Esophagus squamous epithelium (tissue), 5 donors: ENCODE data around the gene CDH13. TPM values are rescaled to one million over a fixed set of nuclear protein-coding genes. Genes with fewer than 3 reads are reported as not detected.

Experiments used
- DNase-seq: peaks from one replicate; lab custom pipeline; 2025; lab: John Stamatoyannopoulos, UW
- H3K27ac ChIP-seq, 4 donors: fragments of 200-600 bp; sonication (generic); one replicate each; pipeline ENCODE4 v1.5.1; 2016 to 2019; ENCODE audit warnings: mild to moderate bottlenecking in 1 of 4
- H3K27me3 ChIP-seq, 4 donors: fragments of 200-600 bp; sonication (generic); 1 replicate in 3 of 4; 2 replicates in 1 of 4; pipeline versions ENCODE4 v1.5.1 to v1.6.0; 2017 to 2021; ENCODE audit warnings: antibody characterized with exemption in 1 of 4
- H3K36me3 ChIP-seq, 3 donors: fragments of 200-600 bp; sonication (generic); one replicate each; pipeline ENCODE4 v1.5.1; 2016 to 2019
- H3K4me1 ChIP-seq, 3 donors: fragments of 200-600 bp; sonication (generic); one replicate each; pipeline ENCODE4 v1.5.1; 2017 to 2019
- H3K4me3 ChIP-seq, 4 donors: fragments of 200-600 bp; sonication (generic); 1 replicate in 3 of 4; 2 replicates in 1 of 4; pipeline ENCODE4 v1.5.1; 2016 to 2019; ENCODE audit warnings: mild to moderate bottlenecking in 2 of 4, moderate library complexity in 1 of 4
- H3K9me3 ChIP-seq, 3 donors: fragments of 200-600 bp; sonication (generic); one replicate each; pipeline ENCODE4 v1.5.1; 2016 to 2019
- POLR2A ChIP-seq, 4 donors: fragments of 450-650 bp; IDR thresholded peaks; one replicate each; pipeline ENCODE4 v1.6.1; 2017; ENCODE audit warnings: antibody characterized with exemption in 4 of 4, mild to moderate bottlenecking in 4 of 4, moderate library complexity in 3 of 4
- WGBS, 2 donors: methylation state at CpG; one replicate each; pipeline ENCODE4 v1.1.5; 2018; 5-methylcytosine and 5-hydroxymethylcytosine counted together
- intact Hi-C: fragments of 100-400 bp; cut with DNase I; formaldehyde crosslinking; loops from one replicate; pipeline ENCODE4 v1.15.0; 2022
- total RNA-seq, 4 donors: library from RNA; depleted of rRNA; stranded (reverse); fragments of >200 nt; gene quantifications; one replicate each; pipeline ENCODE4 v1.1.0, GENCODE V29; 2016
- TF ChIP-seq, protein P1 (sequence below), 6 experiments: fragments of 450-650 bp in 4 of 6; fragments of 200-600 bp in 2 of 6; sonication (generic) in 2 of 6; IDR thresholded peaks; one replicate each; pipeline ENCODE4 v1.5.1; 2016 to 2019; ENCODE audit warnings: antibody characterized with exemption in 6 of 6, mild to moderate bottlenecking in 4 of 6, moderate library complexity in 4 of 6
- donor health status: DM: yes; HTN: yes; CAD: no.

Gene CDH13
- total RNA-seq, 4 donors from 2014 or later, result 6.9 to 31.9 (median 21.1) TPM

DNA sequence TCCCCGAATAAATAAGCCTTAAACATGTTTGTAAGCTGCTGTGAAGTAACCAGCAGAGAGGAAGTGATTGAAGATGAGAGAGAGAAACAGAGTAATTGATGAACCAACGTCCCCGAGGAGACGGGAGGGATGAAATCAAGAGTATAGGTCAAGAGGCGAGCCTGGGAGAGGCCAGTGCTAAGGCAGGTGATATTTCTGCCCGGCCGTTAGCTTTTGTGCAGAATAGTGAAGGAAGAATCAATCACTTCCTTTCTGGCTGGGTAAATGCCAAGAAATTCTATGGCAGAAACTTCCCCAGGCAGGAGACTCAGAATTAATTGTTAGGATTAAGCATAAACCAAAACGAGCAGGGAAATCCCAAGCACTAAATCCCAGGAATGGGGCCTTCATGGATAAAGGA is 273.8 kb downstream of the CDH13 start:
- no peak for TF ChIP-seq POLR2A (IDR thresholded peaks at IDR 0.05)
- TF ChIP-seq, protein P1, sequence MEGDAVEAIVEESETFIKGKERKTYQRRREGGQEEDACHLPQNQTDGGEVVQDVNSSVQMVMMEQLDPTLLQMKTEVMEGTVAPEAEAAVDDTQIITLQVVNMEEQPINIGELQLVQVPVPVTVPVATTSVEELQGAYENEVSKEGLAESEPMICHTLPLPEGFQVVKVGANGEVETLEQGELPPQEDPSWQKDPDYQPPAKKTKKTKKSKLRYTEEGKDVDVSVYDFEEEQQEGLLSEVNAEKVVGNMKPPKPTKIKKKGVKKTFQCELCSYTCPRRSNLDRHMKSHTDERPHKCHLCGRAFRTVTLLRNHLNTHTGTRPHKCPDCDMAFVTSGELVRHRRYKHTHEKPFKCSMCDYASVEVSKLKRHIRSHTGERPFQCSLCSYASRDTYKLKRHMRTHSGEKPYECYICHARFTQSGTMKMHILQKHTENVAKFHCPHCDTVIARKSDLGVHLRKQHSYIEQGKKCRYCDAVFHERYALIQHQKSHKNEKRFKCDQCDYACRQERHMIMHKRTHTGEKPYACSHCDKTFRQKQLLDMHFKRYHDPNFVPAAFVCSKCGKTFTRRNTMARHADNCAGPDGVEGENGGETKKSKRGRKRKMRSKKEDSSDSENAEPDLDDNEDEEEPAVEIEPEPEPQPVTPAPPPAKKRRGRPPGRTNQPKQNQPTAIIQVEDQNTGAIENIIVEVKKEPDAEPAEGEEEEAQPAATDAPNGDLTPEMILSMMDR (IDR thresholded peaks at IDR 0.05), result no peak
- H3K27ac ChIP-seq, result no peak overlapping the region
- no peaks in the 10 kb centered on the region for H3K36me3 ChIP-seq
- no peak overlapping the region for H3K4me3 ChIP-seq
- intact Hi-C loops, result no loop called here
- 23 to 30% methylated on average over 8 of the region's 8 CpGs for WGBS, 2 donors
- H3K9me3 ChIP-seq, result no peaks in the 10 kb centered on the region
- no peak for DNase-seq
- H3K27me3 ChIP-seq, result no peaks in the 10 kb centered on the region
- peaks cover 0 to 15% (median 9%) of the 10 kb centered on the region in 3 donors for H3K4me1 ChIP-seq

DNA sequence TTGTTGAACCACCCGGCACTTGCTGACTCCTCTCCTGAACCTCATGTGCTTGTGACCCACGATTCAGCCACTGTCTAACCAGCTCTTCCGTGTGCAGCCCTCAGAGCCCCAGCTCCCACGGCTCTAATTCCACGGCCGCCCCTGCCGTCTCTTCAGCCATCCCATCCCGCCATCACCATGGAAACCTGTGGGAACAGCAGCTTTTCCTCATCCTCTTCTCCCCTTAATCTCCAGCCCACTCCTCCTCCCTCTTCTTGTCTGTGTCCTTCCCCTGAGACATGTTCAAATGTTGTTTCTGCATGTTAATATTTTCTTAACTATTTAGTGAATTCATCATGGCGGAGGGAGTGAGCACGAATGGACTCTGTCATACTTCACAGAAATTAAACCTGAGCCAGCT is 285.2 kb downstream of the CDH13 start:
- no peak overlapping the region for H3K4me3 ChIP-seq
- H3K9me3 ChIP-seq, result no peaks in the 10 kb centered on the region
- no peak for DNase-seq
- no peaks in the 10 kb centered on the region for H3K4me1 ChIP-seq
- TF ChIP-seq POLR2A (IDR thresholded peaks at IDR 0.05), result no peak
- TF ChIP-seq, protein P1 (IDR thresholded peaks at IDR 0.05), result no peak
- H3K27me3 ChIP-seq, result no peaks in the 10 kb centered on the region
- 84 to 91% methylated on average over 10 of the region's 10 CpGs for WGBS, 2 donors
- intact Hi-C loops, result no loop called here
- no peak overlapping the region for H3K27ac ChIP-seq
- H3K36me3 ChIP-seq, result no peaks in the 10 kb centered on the region

DNA sequence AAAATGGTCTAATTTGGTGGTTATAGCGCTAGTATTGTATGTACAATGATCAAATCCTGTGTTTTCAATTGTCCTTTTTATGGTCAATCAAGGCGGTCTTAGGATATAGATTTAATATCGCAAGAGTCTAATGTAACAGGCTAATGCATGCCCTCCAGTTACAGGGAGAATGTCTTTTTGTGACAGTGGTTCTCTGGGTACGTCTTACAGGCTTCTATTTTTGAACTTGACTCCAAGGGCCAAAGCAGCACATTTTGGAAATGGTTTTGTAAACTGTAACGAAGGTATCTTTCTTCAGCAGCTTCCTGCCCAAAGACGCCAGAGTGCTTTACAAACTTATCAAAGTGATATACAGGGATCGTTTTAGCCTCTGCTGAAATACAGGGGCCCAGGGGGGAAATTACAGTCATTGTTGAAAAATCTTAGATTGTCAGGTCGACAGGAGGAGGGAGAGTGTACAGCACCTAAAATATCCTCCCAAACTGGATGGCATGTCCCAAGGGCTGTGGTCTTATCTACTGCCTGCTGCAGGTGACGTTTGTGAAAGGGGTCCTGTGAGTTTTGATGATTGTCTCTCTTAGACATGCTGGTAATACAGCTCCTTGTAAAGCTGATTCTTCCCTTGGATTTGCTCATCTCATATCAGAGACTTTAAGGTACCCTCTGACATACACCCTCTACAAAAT is 288.5 kb downstream of the CDH13 start:
- Histone ChIP-seq H3K9me3 (no peaks in the 10 kb centered on the region), H3K27me3 (no peaks in the 10 kb centered on the region), H3K4me1 (no peaks in the 10 kb centered on the region), H3K36me3 (no peaks in the 10 kb centered on the region), H3K4me3 (no peak overlapping the region), H3K27ac (no peak overlapping the region)
- TF ChIP-seq, protein P1 (IDR thresholded peaks at IDR 0.05), result no peak
- TF ChIP-seq POLR2A (IDR thresholded peaks at IDR 0.05), result no peak
- WGBS, 2 donors, result 66 to 71% methylated on average over 9 of the region's 9 CpGs
- intact Hi-C loops, result no loop called here
- no peak for DNase-seq

DNA sequence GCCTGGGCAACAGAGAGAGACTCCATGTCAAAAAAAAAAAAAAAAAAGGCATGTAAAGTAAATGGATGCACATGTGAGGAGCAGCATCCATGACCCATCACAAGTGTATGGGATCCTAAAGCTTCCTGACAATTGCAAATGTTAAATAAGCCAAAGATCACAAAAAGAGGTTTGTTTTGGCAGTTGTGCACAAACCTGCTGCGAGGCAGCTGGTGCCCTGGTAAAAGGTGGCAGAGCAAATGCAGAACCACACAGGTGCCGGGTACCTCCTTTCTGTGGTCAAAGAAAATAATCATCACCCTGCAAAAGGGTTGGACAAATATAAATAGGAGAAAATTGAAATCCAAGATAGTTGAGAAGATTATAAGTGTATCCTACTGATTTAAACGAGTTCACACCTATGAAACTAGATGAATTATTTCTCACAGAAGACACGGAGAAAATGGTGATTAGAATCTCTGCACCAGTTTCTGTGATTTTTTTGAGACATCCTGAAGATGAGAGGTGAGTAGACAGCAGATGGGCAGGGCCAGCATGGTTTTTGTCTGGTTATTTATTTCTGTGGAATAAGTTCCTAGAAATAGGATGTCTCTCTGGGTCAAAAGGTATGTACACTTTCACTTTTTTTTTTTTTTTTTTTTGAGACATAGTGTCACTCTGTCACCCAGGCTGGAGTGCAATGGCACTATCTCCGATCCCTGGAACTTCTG is 291.3 kb downstream of the CDH13 start:
- Histone ChIP-seq H3K9me3 (peaks cover 0 to 3% (median 0%) of the 10 kb centered on the region in 3 donors), H3K4me3 (no peak overlapping the region), H3K4me1 (no peaks in the 10 kb centered on the region), H3K27ac (no peak overlapping the region), H3K27me3 (no peaks in the 10 kb centered on the region), H3K36me3 (no peaks in the 10 kb centered on the region)
- no peak for DNase-seq
- TF ChIP-seq, protein P1 (IDR thresholded peaks at IDR 0.05), result no peak
- no peak for TF ChIP-seq POLR2A (IDR thresholded peaks at IDR 0.05)
- intact Hi-C loops, result no loop called here
- 67 to 81% methylated on average over 5 of the region's 5 CpGs for whole genome bisulfite sequencing, 2 donors
